GM21447 (cell line): ENCODE measurements around the gene ORM1.
"Not testable (repeated sequence)": the region's sequence is repeated elsewhere in the genome, so short reads cannot be mapped to it uniquely, and the experiment has no call there.

Experiments
- ATAC-seq: cut with Tn5 transposase; IDR thresholded peaks from one replicate; pipeline ENCODE4 v1.9.1; 2021; ENCODE audit not compliant: unreplicated experiment

ORM1 gene

DNA sequence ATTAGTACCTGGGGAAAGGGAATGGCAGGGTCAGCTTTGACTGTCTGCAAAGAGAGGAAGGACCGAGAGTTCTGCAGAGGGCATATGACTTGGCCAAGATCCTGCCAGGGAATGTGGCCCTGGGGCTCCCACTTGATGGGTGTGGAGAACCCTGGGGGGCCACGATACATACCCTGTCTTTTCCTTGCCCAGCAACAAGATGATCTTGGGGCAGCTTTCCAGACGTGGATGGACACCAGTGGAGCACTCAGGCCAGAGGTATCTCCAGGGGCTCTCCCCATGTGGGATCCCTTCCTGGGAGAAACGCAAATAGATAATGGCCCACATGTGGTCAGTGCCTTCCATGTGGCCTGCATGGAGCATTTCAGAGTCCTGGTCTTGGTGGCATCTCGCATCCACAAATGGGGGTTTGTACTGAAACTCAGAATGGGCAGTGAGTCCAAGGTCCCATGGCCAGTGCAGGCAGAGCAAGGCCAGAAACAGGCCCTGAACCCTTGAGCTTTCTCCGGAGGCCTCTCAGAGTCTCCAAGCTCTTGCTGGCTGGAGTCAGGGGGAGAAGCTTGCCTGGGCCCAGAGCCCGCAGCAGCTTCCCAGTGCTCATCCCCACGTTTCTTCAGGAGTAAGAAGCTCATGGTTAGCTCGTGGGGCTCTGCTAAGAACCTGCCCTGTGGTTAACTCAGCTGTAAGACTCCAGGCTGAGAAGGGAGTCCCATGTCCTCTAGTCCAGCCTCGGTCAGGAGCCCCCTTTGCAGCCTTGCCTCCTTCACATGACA, 18.3 kb upstream of the ORM1 start:
- no peak for ATAC-seq

- ATAC-seq, result no peak
Observed at GRCh38 chr9:114307899-114308267, 15.0 kb upstream of the ORM1 start.

DNA sequence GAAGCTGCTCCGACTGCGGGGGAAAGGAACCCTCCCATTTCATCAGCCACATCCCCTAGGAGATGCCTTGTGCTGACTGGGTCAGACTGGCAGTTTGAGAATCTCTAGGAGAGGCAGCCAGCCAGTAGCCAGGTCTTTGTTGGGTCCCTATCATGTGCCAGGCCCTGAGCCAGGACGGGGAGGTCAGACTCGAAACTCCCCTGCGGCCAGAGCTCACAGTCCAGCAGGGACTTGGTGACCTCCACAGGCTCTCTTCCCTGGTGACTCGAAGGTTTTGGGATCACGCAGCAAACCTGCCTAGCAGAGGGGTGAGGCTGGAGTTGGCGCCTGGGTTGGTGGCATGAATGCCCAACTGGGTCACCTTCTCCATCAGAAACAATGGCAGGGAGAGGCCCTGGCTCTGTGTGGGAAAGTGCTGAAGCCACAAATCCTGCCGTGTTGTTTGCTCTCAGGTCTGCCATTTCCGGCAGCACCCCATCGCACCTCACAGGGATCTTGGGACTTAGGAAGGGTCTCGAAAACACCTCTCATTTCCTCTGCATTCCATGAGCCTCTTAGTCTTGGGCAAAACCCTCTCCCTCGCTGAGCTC, 14.4 kb upstream of the ORM1 start:
- no peak for ATAC-seq

GRCh38 chr9:114309096-114309495, 13.8 kb upstream of the ORM1 start:
- ATAC-seq, result no peak

DNA sequence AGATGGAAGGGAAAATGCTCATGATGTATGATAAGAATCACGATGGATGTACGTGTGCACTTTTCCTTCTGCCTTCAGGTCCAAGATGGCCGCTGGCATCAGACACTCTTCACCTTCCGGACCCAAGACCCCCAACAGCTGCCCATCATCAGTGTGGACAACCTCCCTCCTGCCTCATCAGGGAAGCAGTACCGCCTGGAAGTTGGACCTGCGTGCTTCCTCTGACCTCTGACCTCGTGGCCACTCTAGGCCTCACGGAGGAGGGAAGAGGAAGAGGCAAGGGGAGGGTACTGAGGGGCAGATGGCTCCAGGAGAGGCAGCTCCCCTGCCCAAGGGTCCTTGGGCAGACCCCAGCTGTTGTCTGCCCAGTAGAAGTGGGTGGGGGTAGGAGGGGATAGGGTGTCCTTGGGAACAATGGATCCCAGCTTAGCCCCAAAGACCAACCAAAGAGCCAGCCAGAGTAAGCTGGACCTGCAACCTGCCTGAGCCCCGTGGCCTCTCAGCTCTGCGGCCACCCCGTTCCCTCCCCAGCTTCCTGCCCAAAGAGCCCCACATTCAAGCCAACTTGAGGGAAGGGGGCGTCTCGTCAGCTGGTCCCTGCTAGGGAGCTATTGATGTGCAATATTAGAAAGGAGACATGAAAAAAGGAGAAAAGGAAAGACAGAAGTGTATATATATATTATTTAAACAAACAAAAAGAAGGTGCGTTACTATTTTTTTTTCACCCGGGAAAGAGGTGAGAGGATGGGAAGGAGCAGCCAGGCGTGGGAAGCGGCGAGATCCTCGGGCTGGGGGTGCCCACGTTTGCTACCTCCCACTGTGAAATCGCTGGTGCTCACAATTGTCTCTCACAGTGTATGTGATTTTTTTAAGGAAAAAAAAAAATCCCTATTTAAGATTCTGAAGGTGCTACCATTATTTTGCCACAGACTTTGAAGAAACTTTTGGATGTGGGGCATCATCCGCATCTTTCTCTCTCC, 12.1 kb upstream of the ORM1 start:
- ATAC-seq, result no peak

- no peak for ATAC-seq
Observed at GRCh38 chr9:114311571-114312512, 11.1 kb upstream of the ORM1 start.

- no peak for ATAC-seq
Observed at GRCh38 chr9:114312513-114312875, 10.4 kb upstream of the ORM1 start.

DNA sequence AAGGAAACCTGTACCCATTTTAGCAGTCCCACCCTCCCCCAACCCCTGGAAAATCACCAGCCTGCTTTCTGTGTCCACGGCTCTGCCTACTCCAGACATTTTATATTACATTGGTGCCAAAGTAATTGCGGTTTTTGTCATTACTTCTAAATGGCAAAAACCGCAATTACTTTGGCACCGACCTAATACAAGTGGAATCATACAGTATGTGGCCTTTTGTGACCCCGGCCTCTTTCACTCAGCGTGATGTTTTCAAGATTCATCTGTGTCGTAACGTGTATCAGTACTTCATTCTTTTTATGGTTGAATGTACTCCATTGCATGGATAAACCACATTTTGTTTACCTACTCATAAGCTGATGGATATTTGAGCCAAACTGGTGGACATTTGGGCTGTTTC, 9.7 kb upstream of the ORM1 start:
- no peak for ATAC-seq

- ATAC-seq, result no peak
Observed at GRCh38 chr9:114314256-114314867, 8.5 kb upstream of the ORM1 start.

- no peak for ATAC-seq
Observed at GRCh38 chr9:114314881-114315722, 7.8 kb upstream of the ORM1 start.

DNA sequence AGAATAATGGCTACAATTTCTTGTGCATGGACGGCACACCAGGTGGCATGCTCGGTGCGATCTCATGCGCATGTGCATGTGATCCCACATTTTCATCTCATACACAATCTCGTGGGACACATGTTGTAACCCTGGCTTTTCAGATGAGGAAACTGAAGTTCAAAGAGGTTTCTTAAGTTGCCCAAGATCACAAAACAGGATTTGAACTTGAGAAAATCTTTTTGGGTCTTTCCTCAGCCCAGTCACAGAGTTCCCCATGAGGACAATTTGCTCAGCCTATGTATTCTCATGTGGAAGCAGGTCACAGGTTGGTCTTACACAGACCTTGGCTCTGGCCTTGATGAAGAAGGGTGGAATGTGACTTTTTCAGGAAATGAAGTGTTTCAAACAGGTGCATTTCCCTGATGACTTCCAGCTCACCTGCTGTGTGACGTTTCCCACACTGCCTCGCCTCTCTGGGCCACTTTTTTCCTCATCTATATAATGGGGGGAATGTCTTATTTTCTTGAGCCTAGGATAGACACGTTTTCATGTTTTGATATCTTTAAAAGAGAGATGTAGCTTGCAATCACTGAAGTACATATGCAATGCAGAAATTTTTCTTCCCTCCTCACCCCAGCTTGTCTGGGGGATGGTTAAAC, 7.1 kb upstream of the ORM1 start:
- ATAC-seq, result no peak

DNA sequence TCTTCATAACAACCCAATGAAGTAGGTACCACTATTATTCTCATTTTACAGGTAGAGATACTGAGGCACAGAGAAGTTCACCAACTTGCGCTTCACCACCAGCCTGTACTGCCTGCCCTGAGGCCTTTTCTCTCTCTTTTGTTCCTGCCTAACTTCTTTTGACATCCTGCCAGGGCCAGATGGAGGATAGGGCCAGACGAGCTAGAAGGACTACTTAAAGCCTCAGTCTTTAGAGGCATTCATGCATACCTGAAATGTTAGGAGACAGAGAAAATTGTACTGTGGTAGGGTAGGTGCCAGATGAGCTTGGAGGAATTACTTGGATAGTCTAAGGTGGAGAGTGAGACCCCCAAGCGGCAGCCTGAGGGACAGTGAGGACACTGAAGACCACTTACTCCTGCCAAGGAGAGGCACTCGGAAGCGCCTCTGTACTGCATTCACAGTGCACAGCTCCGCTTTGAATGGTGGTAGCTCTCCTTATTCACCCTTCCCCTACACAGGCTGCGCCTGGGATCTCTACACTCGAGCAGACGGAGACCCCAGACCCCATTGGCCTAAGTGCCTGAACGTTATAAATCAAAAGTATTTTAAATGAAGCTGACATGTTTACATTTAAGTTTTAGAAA, 6.2 kb upstream of the ORM1 start:
- no peak for ATAC-seq

GRCh38 chr9:114317665-114318357, 5.1 kb upstream of the ORM1 start:
- no peak for ATAC-seq

GRCh38 chr9:114318416-114318815, 4.5 kb upstream of the ORM1 start:
- no peak for ATAC-seq

GRCh38 chr9:114319147-114319546, 3.8 kb upstream of the ORM1 start:
- ATAC-seq, result no peak

DNA sequence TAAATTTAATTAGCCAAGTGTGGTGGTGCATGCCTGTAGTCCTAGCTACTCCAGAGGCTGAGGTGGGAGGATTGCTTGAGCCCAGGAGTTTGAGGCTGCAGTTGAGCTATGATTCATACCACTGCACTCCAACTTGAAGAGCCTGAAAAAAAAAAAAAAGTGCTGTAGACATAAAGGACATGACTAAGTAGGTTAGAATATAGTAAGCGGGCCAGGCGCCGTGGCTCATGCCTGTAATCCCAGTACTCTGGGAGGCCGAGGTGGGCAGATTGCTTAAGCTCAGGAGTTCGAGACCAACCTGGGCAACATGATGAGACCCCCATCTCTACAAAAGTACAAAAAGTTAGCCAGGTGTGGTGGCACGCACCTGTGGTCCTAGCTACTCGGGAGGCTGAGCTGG, 2.2 kb upstream of the ORM1 start:
- not testable (repeated sequence) for ATAC-seq

DNA sequence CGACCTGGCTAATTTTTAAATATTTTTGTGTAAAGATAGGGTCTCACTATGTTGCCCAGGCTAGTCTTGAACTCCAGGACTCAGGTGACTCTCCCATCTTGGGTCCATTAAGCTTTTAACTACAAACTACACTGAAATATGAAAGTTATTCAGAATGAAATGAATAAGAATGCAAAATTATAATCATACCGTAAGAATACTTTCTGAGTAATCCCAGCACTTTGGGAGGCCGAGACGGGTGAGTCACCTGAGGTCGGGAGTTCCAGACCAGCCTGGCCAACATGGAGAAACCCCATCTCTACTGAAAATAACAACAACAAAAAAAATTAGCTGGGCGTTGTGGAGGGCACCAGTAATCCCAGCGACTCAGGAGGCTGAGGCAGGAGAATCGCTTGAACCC, 1.1 kb upstream of the ORM1 start:
- no peak for ATAC-seq
